H1 (cell line): ENCODE data around the gene MADD. TPM values are rescaled to one million over a fixed set of nuclear protein-coding genes. Genes with fewer than 3 reads are reported as not detected.

Source experiments
- BCL11A ChIP-seq, 2 experiments: IDR thresholded peaks; one replicate each; pipeline ENCODE4 v1.6.1; 2011; ENCODE audit warnings: low read depth in 2 of 2, low read length in 2 of 2, mild to moderate bottlenecking in 2 of 2
- CBX5 ChIP-seq: fragments of 300-800, 300-1000 bp; sonication (generic); IDR thresholded peaks from 2 replicates; pipeline ENCODE4 v1.7.1; 2016; ENCODE audit warnings: antibody characterized with exemption, low read length, low read depth
- CHD7 ChIP-seq: fragments of 300-600 bp; sonication (generic); IDR thresholded peaks from 2 replicates; pipeline ENCODE4 v1.7.1; 2012; ENCODE audit warnings: low read length, moderate library complexity, mild to moderate bottlenecking, inconsistent platforms; ENCODE audit not compliant: insufficient replicate concordance
- GABPA ChIP-seq: IDR thresholded peaks from 2 replicates; pipeline ENCODE4 v1.6.1; 2011; ENCODE audit warnings: mild to moderate bottlenecking, low read length, moderate library complexity, borderline replicate concordance; ENCODE audit not compliant: insufficient read depth
- JUN ChIP-seq: IDR thresholded peaks from 2 replicates; pipeline ENCODE4 v1.6.1; 2011; ENCODE audit warnings: low read depth, mild to moderate bottlenecking, improper control_type of control experiment, low read length
- MAX ChIP-seq: IDR thresholded peaks from 2 replicates; pipeline ENCODE4 v1.6.1; 2012; ENCODE audit warnings: inconsistent platforms
- RAD21 ChIP-seq, 2 experiments: IDR thresholded peaks in 1 of 2; conservative IDR thresholded peaks in 1 of 2; 2 replicates each; pipeline ENCODE4 v1.6.1; 2011; ENCODE audit warnings: low read depth in 2 of 2, low read length in 2 of 2, improper control_type of control experiment in 1 of 2, inconsistent platforms in 1 of 2, mild to moderate bottlenecking in 1 of 2, moderate library complexity in 1 of 2
- RBBP5 ChIP-seq: IDR thresholded peaks from 2 replicates; pipeline ENCODE4 v1.7.1; 2012; ENCODE audit warnings: low read depth, mild to moderate bottlenecking, inconsistent platforms, low read length, moderate library complexity, borderline replicate concordance
- SAP30 ChIP-seq: fragments of 300-600 bp; sonication (generic); IDR thresholded peaks from 2 replicates; pipeline ENCODE4 v1.7.1; 2012; ENCODE audit warnings: low read length, moderate library complexity, mild to moderate bottlenecking, inconsistent platforms; ENCODE audit not compliant: insufficient read depth, insufficient replicate concordance
- SIX5 ChIP-seq: IDR thresholded peaks from 2 replicates; pipeline ENCODE4 v1.6.1; 2011; ENCODE audit warnings: mild to moderate bottlenecking, low read depth, low read length
- TAF1 ChIP-seq: IDR thresholded peaks from 2 replicates; pipeline ENCODE4 v1.6.1; 2011; ENCODE audit warnings: mild to moderate bottlenecking, low read depth, low read length
- polyA plus RNA-seq, 7 experiments: library from polyadenylated mRNA; depleted of rRNA in 3 of 7; stranded (reverse) in 5 of 7; unstranded in 2 of 7; fragments of >200 nt in 5 of 7; fragments of 200-250 nt in 2 of 7; gene quantifications; 1 replicate in 5 of 7; 2 replicates in 1 of 7; 4 replicates in 1 of 7; pipeline versions ENCODE4 v1.2.1 to v1.2.3, GENCODE V29; 2011 to 2013; ENCODE audit warnings: missing spikeins in 2 of 7, mixed read lengths in 2 of 7
- total RNA-seq: library from RNA; stranded (reverse); fragmentation: NEBNext Ultra II Directional; extraction: Animal tissue kit (Norgen Biotek cat#: 25700); gene quantifications from 2 replicates; pipeline ENCODE4 v1.2.1, GENCODE V29; 2021

MADD gene
- total and polyA plus RNA-seq, 2 of the 8 experiments (the other 6 are each of a cell fraction or from before 2014, with no cell fraction given): 32.5 to 45.4 TPM

- no peak for TF ChIP-seq CHD7
- TF ChIP-seq MAX: no peak
- TF ChIP-seq GABPA: no peak
- no peak for TF ChIP-seq CBX5
- no peak for TF ChIP-seq BCL11A (IDR thresholded peaks at IDR 0.05; ENCODE audit: low read depth in 2 of 2, low read length in 2 of 2)
- TF ChIP-seq JUN: no peak
- no peak for TF ChIP-seq RAD21 (IDR thresholded peaks at IDR 0.05 in 1 of 2, conservative IDR thresholded peaks at IDR 0.05 in 1 of 2; ENCODE audit: low read depth in 2 of 2, low read length in 2 of 2)
- no peak for TF ChIP-seq SAP30
- TF ChIP-seq TAF1: no peak
- TF ChIP-seq SIX5: no peak
- no peak for TF ChIP-seq RBBP5
Observed at GRCh38 chr11:47251751-47252150, 18.2 kb upstream of the MADD start (continued).
